Loucy (cell line): ENCODE results near the gene GHRH.

ENCODE experiments used
- H2AFZ ChIP-seq: fragments of 200-600 bp; sonication (generic); 2 replicates; pipeline ENCODE4 v1.6.0; 2016; ENCODE audit warnings: antibody characterized with exemption, mild to moderate bottlenecking, low read length, moderate library complexity
- H3F3A ChIP-seq: fragments of 200-600 bp; 2 replicates; pipeline ENCODE4 v1.6.0; 2016; ENCODE audit warnings: antibody characterized with exemption, low read depth, mild to moderate bottlenecking
- H3K27me3 ChIP-seq: fragments of 200-600 bp; sonication (generic); 2 replicates; pipeline ENCODE4 v1.6.1; 2014; ENCODE audit warnings: low read length, mild to moderate bottlenecking; ENCODE audit not compliant: insufficient read depth, poor library complexity, severe bottlenecking
- H3K36me3 ChIP-seq: fragments of 200-600 bp; sonication (generic); 2 replicates; pipeline ENCODE4 v1.6.1; 2016; ENCODE audit warnings: low read length; ENCODE audit not compliant: insufficient read depth
- H3K4me1 ChIP-seq: fragments of 200-600 bp; sonication (generic); 2 replicates; pipeline ENCODE4 v1.5.1; 2014; ENCODE audit warnings: low read length, mild to moderate bottlenecking; ENCODE audit not compliant: insufficient read depth, poor library complexity, severe bottlenecking
- H3K4me2 ChIP-seq: fragments of 200-600 bp; sonication (generic); 2 replicates; pipeline ENCODE4 v1.6.0; 2014; ENCODE audit warnings: antibody characterized with exemption, low read length, low read depth, mild to moderate bottlenecking; ENCODE audit not compliant: poor library complexity, severe bottlenecking
- H3K4me3 ChIP-seq: fragments of 200-600 bp; sonication (generic); 2 replicates; pipeline ENCODE4 v1.5.1; 2014; ENCODE audit warnings: low read length, mild to moderate bottlenecking, mixed read lengths; ENCODE audit not compliant: poor library complexity, severe bottlenecking
- H3K79me2 ChIP-seq: fragments of 200-600 bp; sonication (generic); 2 replicates; pipeline ENCODE4 v1.6.1; 2014; ENCODE audit warnings: low read length; ENCODE audit not compliant: insufficient read depth
- H3K9ac ChIP-seq: fragments of 200-600 bp; sonication (generic); 2 replicates; pipeline ENCODE4 v1.6.0; 2014; ENCODE audit warnings: mild to moderate bottlenecking, low read depth, low read length, moderate library complexity; ENCODE audit not compliant: poor library complexity, severe bottlenecking
- H3K9me2 ChIP-seq: fragments of 200-600 bp; sonication (generic); replicated peaks from 2 replicates; pipeline ENCODE4 v1.6.1; 2016; ENCODE audit warnings: low read depth, low read length, mixed read lengths
- H3K9me3 ChIP-seq: fragments of 200-600 bp; sonication (generic); 2 replicates; pipeline ENCODE4 v1.6.1; 2014; ENCODE audit warnings: mild to moderate bottlenecking, antibody characterized with exemption, low read length, low read depth; ENCODE audit not compliant: insufficient read depth
- H4K20me1 ChIP-seq: fragments of 200-600 bp; sonication (generic); 2 replicates; pipeline ENCODE4 v1.6.0; 2014; ENCODE audit warnings: antibody characterized with exemption, low read length, mild to moderate bottlenecking; ENCODE audit not compliant: insufficient read depth, poor library complexity, severe bottlenecking
- EZH2phosphoT487 ChIP-seq: fragments of 200-600 bp; IDR thresholded peaks from 2 replicates; pipeline ENCODE4 v1.6.1; 2018; ENCODE audit warnings: antibody characterized with exemption, mild to moderate bottlenecking, moderate library complexity, borderline replicate concordance
- TF ChIP-seq, protein P1 (sequence below): fragments of 200-600 bp; sonication (generic); conservative IDR thresholded peaks from 2 replicates; pipeline ENCODE4 v1.5.1; 2014; ENCODE audit warnings: mild to moderate bottlenecking, antibody characterized with exemption, low read length

GHRH gene

DNA sequence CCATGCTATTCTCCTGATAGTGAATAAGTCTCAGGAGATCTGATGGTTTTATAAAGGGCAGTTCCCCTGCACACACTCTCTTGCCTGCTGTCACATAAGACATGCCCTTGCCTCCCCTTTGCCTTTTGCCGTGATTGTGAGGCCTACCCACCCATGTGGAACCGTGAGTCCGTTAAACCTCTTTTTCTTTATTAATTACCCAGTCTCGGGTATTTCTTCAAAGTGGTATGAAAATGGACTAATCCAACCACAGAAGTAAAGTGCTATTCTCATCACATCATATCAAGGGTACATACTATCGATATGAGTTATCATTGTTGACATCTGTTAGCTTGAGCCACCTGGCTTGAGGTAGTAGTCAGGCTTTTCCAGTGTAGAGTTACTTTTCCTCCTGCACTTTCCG is 30.1 kb upstream of the GHRH start:
- H3K4me1 ChIP-seq, result peaks cover 36% of the 10 kb centered on the region
- no peaks in the 10 kb centered on the region for H3F3A ChIP-seq
- peak overlapping the region; percentile 76 for H3K4me2 ChIP-seq
- H3K9ac ChIP-seq, result no peak overlapping the region
- TF ChIP-seq, protein P1, sequence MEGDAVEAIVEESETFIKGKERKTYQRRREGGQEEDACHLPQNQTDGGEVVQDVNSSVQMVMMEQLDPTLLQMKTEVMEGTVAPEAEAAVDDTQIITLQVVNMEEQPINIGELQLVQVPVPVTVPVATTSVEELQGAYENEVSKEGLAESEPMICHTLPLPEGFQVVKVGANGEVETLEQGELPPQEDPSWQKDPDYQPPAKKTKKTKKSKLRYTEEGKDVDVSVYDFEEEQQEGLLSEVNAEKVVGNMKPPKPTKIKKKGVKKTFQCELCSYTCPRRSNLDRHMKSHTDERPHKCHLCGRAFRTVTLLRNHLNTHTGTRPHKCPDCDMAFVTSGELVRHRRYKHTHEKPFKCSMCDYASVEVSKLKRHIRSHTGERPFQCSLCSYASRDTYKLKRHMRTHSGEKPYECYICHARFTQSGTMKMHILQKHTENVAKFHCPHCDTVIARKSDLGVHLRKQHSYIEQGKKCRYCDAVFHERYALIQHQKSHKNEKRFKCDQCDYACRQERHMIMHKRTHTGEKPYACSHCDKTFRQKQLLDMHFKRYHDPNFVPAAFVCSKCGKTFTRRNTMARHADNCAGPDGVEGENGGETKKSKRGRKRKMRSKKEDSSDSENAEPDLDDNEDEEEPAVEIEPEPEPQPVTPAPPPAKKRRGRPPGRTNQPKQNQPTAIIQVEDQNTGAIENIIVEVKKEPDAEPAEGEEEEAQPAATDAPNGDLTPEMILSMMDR, result no peak
- TF ChIP-seq EZH2phosphoT487, result no peak
- peaks cover 18% of the 10 kb centered on the region for H3K27me3 ChIP-seq
- H3K36me3 ChIP-seq, result no peaks in the 10 kb centered on the region
- no peaks in the 10 kb centered on the region for H3K9me2 ChIP-seq
- H3K9me3 ChIP-seq, result no peaks in the 10 kb centered on the region
- peak overlapping the region; percentile 91 for H3K4me3 ChIP-seq
- no peak overlapping the region for H2AFZ ChIP-seq
- peaks cover 15% of the 10 kb centered on the region for H4K20me1 ChIP-seq
- H3K79me2 ChIP-seq, result peaks cover 80% of the 10 kb centered on the region

DNA sequence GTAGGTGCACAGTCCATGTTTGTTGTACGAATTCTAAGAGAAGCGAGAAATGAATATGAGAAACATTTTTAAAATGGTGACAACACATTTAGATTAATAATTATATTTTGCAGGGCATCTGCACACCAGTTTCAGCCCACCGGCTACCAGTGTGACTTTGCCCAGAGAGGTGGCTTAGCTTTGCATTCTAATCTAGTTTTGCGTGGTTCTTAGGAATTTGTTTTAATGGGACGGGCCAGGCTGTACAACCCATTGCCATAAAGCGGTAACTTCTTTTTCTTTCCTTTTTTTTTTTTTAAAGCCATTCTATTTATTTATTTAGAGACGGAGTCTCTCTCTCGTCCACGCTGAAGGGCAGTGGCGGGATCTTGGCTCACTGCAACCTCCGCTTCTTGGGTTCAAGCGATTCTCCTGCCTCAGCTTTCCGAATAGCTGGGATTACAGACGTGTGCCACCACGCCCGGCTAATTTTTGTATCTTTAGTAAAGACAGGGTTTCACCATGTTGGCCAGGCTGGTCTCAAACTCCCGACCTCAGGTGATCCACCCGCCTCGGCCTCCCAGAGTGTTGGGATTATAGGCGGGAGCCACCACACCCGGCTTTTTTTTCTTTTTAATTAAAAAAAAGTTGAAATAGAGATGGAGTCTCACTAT is 28.7 kb upstream of the GHRH start:
- Histone ChIP-seq H3K36me3 (no peaks in the 10 kb centered on the region), H3K4me1 (peaks cover 25% of the 10 kb centered on the region), H4K20me1 (peaks cover 15% of the 10 kb centered on the region), H2AFZ (peak overlapping the region; percentile 94), H3K9me3 (no peaks in the 10 kb centered on the region), H3K79me2 (peaks cover 66% of the 10 kb centered on the region), H3K9ac (peak overlapping the region; percentile 85), H3K9me2 (no peaks in the 10 kb centered on the region), H3K27me3 (peaks cover 29% of the 10 kb centered on the region), H3K4me3 (peak overlapping the region; percentile 91), H3K4me2 (peak overlapping the region; percentile 76), H3F3A (no peaks in the 10 kb centered on the region)
- TF ChIP-seq EZH2phosphoT487, result no peak

DNA sequence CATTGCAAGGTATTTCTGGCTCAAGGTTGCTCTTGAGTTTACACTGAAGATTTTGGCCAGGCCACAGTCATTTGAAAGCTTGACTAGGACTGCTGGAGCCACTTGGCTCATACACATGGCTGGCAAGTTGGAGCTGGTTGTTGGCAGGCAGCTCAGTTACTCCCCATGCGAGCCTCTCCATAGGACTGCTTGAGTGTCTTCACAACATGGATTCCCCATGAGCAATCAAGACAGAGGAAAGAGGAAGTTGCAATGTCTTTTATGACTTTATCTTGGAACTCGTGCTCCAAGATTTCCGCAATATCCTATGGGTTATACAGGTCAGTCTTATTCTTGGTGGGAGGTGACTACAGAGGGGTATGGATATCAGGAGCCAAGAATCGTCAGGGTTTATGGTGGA is 26.5 kb upstream of the GHRH start:
- Histone ChIP-seq H3K4me3 (no peak overlapping the region), H3K79me2 (peaks cover 44% of the 10 kb centered on the region), H4K20me1 (peaks cover 15% of the 10 kb centered on the region), H3K4me1 (peaks cover 10% of the 10 kb centered on the region), H2AFZ (no peak overlapping the region), H3F3A (no peaks in the 10 kb centered on the region), H3K9me2 (no peaks in the 10 kb centered on the region), H3K27me3 (peaks cover 29% of the 10 kb centered on the region), H3K36me3 (no peaks in the 10 kb centered on the region), H3K9ac (no peak overlapping the region), H3K9me3 (no peaks in the 10 kb centered on the region), H3K4me2 (peak overlapping the region; percentile 76)
- no peak for TF ChIP-seq EZH2phosphoT487
- TF ChIP-seq, protein P1, result no peak
